Activated T-cell treated with anti-CD3 and anti-CD28 coated beads, Interleukin-2, amount 50 U/mL, for 4 hours (primary cell): ENCODE data around the gene TRIM14. TPM values are rescaled to one million over a fixed set of nuclear protein-coding genes. Genes with fewer than 3 reads are reported as not detected.

Experiments
- ATAC-seq, 2 donors: fragments of 200-7000 bp; cut with Tn5 transposase; one replicate each; pipeline ENCODE4 v1.10.0; 2021
- DNase-seq: peaks from one replicate; pipeline ENCODE4 v3.0.0-alpha.2; 2020
- H3K27me3 Mint-ChIP-seq: one replicate; pipeline ENCODE4 v1.8.0; 2021; ENCODE audit warnings: low read depth, mixed read lengths
- H3K36me3 Mint-ChIP-seq: one replicate; pipeline ENCODE4 v1.8.0; 2022; ENCODE audit warnings: mixed read lengths; ENCODE audit not compliant: insufficient read depth
- H3K4me1 Mint-ChIP-seq: one replicate; pipeline ENCODE4 v1.8.0; 2021; ENCODE audit warnings: low read depth, mixed read lengths
- H3K4me3 Mint-ChIP-seq: one replicate; pipeline ENCODE4 v1.8.0; 2021; ENCODE audit warnings: mild to moderate bottlenecking, moderate library complexity, mixed read lengths
- H3K9me3 Mint-ChIP-seq: one replicate; pipeline ENCODE4 v1.8.0; 2021; ENCODE audit warnings: mixed read lengths
- total RNA-seq, 3 donors: library from RNA; stranded (reverse); gene quantifications; one replicate each; pipeline ENCODE4 v1.2.1, GENCODE V29; 2021

TRIM14 gene
- total RNA-seq, 3 donors from 2014 or later, result 30.4 to 40.6 (median 32.5) TPM

DNA sequence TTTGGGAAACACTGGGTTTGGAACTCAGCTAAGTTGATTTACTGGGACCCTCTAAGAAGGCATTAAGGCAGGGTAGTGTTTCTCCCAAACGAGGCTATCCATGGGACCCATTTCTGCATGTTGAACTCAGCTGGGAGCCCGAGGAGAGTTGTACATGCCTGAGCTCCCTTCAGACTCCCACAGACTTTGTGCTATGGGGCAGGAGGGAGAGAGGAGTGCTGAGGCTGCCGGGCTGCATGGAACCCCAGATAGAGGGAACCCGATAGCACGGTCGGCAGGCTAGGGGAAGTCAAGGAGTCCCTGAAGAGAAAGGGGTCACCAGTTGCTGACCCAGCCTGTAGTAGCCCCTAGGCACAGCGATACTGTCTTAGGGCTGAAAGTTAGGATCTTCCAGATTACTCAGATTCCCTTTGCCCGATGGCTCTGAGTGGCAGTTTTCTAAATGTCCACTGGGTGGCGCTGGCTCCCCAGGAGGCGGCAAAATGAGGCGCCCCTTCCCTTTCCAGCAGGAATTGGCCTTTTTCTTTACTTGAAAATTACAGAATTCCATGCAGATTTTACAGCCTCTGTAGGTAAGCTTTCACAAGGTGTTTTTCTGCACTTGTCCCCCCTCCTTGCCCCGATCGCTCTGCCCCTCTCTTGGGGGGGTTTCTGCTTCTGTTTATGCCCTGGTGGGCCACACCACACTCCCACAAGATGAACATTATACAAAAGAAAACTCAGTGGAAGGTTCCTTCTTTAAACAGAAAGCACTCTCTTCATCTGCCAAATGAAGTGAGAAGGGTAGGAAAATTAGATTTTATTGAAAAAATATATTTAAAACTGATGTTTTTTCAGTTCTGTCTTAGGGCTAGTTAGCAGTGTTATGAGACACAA, 44.7 kb downstream of the TRIM14 start:
- Mint-ChIP-seq H3K36me3 (peaks cover 19% of the 10 kb centered on the region), H3K4me3 (no peak overlapping the region), H3K27me3 (no peaks in the 10 kb centered on the region), H3K4me1 (peaks cover 28% of the 10 kb centered on the region), H3K9me3 (no peaks in the 10 kb centered on the region)
- ATAC-seq (peak in 1 of 2 donors; percentile 36), DNase-seq (peak; percentile 60)

DNA sequence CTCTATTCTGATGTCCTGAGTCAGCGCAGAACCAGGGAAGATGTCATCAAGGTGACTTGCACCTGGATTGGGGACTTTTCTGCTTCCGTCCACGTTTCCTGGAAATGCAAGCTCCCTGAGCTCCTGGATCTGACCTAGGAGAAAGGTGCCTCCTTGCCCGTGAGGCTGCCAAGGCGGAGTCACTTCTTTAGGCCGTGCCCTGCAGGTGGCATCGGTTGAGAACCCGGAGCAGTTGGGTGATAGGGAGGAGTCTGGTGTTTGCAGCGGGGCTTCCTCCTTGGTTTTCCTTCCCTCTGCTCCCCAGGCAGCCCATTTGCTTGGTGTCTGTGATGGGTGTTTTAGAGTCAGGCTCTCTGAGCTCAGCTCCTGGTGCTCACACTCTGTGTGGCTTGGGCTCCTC, 47.3 kb downstream of the TRIM14 start:
- no peaks in the 10 kb centered on the region for H3K9me3 Mint-ChIP-seq
- H3K4me3 Mint-ChIP-seq, result no peak overlapping the region
- peaks cover 5% of the 10 kb centered on the region for H3K36me3 Mint-ChIP-seq
- H3K27me3 Mint-ChIP-seq, result no peaks in the 10 kb centered on the region
- no peak for DNase-seq
- no peak for ATAC-seq
- H3K4me1 Mint-ChIP-seq, result peaks cover 27% of the 10 kb centered on the region

DNA sequence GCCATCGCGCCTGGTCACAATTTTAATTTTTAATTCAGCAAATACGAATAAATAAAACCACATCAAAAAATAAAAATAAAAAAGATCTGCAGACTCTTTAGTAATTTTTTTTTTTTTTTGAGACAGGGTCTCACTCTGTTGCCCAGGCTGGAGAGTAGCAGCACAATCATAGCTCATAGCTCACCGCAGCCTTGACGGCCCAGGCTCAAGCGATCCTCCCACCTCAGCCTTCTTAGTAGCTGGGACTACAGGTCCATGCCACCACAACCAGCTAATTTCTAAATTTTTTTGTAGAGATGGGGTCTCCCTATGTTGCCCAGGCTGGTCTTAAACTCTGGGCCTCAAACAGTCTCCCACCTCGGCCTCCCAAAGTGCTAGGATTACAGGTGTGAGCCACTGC, 48.3 kb downstream of the TRIM14 start:
- Mint-ChIP-seq H3K27me3 (no peaks in the 10 kb centered on the region), H3K36me3 (peaks cover 15% of the 10 kb centered on the region), H3K9me3 (no peaks in the 10 kb centered on the region), H3K4me3 (no peak overlapping the region), H3K4me1 (peaks cover 17% of the 10 kb centered on the region)
- no peak for DNase-seq
- no peak for ATAC-seq

DNA sequence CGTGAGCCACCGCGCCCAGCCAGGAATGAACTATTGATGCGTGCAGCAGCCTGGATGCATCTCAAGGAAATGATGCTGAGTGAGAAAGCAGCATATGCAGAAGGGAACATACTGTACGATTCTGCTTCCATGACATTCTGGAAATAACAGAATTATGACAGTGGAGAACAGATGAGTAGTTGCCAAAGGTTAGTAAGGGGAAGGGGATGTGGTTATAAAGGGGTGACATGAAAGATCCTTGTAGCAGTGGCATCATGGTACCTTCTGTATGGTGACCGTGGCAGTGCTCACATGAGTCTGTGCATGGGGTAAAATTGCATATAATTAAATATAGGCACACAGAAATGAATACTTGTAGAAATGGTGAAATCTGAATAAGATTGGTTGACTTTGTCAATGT, 49.5 kb downstream of the TRIM14 start:
- Mint-ChIP-seq H3K27me3 (no peaks in the 10 kb centered on the region), H3K4me3 (no peak overlapping the region), H3K9me3 (no peaks in the 10 kb centered on the region), H3K36me3 (peaks cover 20% of the 10 kb centered on the region), H3K4me1 (peaks cover 5% of the 10 kb centered on the region)
- DNase-seq (no peak), ATAC-seq (no peak)

DNA sequence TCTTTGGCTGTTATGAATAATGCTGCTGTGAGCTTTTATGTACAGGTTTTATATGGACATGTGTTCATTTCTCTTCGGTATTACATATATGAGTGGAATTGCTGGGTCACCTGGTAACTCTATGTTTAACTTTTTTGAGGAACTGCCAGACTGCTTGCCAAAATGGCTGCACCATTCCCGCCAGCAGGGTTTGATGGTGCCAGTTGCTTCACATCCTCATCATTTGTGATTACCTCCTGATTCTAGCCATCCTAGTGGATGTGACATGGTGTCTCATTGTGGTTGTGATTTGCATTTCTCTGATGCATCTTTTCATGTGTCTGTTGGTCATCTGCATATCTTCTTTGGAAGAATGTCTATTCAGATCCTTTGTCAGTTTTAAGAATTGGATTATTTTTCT, 51.8 kb downstream of the TRIM14 start:
- no peak overlapping the region for H3K4me3 Mint-ChIP-seq

DNA sequence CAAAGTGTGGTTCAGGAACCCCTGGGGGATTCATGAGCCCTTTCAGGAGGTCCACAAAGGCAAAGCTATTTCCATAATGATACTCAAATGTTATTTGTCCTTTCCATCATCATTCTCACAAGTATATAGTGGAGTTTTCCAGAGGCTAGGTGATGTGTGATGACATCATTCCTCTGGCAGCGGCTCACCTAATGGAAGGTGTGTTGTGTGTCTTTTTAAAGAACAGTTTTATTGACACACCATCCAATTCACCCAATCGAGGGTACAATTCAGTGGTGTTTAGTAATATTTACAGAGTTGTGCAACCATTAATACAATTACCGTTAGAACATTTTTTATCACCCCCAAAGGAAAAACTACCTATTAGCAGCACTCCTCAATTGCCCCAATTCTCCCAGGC, 52.8 kb downstream of the TRIM14 start:
- no peak for ATAC-seq
- H3K27me3 Mint-ChIP-seq, result no peaks in the 10 kb centered on the region
- no peaks in the 10 kb centered on the region for H3K9me3 Mint-ChIP-seq
- DNase-seq, result no peak
- H3K36me3 Mint-ChIP-seq, result peaks cover 31% of the 10 kb centered on the region
- H3K4me3 Mint-ChIP-seq, result no peak overlapping the region
- peaks cover 5% of the 10 kb centered on the region for H3K4me1 Mint-ChIP-seq

More for the DNA sequence above, 51.8 kb downstream of the TRIM14 start:
- H3K27me3 Mint-ChIP-seq, result no peaks in the 10 kb centered on the region
- H3K4me1 Mint-ChIP-seq, result peaks cover 5% of the 10 kb centered on the region
- H3K36me3 Mint-ChIP-seq, result peaks cover 31% of the 10 kb centered on the region
- H3K9me3 Mint-ChIP-seq, result no peaks in the 10 kb centered on the region
- ATAC-seq (no peak), DNase-seq (no peak)

DNA sequence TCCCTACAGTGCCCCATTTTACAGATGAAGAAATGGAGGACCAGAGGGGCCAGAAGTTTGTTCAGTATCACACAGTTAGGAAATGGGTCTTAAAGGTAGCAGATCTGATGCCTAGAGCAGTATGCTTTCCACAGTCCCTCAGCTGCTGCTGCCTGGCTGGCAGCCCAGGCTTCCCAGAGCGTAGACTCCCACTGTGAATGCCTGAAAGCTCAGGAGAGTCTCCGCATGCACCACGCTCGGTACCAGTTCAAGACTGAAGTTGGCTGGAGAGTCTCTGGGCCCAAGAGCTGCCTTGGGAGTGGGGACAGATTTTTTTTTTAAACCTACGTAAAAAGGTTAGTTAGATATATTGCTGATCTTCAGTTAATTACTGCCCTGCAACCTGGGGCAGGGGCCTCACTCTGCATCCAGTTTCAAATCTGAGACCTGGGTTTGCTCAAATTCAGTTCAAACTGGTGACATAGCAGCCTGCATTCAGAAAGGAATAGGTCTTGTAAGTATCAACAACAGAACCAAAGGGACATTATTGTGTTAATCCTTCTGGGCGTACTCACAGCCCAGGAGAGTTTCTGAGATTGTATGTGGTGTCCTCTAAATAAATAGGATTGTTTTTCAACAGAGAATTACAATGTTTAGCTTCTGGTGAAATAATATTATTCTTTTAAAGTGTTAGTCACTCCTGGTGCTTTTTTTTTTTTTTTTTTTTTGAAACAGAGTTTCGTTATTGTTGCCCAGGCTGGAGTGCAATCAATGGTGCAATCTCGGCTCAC, 54.2 kb downstream of the TRIM14 start:
- no peaks in the 10 kb centered on the region for H3K27me3 Mint-ChIP-seq
- H3K9me3 Mint-ChIP-seq, result no peaks in the 10 kb centered on the region
- H3K4me1 Mint-ChIP-seq, result peaks cover 5% of the 10 kb centered on the region
- H3K4me3 Mint-ChIP-seq, result no peak overlapping the region
- no peak for ATAC-seq
- no peak for DNase-seq
- peaks cover 33% of the 10 kb centered on the region for H3K36me3 Mint-ChIP-seq

DNA sequence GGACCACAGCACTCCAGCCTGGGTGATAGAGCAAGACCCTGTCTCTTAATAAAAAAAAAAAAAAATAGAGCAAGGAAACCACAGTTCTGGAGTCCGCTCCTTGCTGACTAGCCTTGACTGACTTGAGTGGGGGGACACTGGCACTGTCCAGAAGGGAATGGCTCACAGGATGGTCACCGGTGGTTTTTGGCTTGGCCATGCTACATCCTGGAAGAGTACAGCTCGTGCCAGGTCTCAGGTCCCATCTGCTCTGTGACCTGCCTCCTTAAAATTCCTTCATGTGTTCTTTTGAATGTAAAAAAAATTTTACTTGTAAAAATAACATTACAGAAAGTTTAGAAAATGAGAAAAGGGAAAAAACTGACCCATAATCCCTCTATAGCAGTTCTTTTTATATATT, 56.9 kb downstream of the TRIM14 start:
- Mint-ChIP-seq H3K4me1 (peaks cover 16% of the 10 kb centered on the region), H3K36me3 (peaks cover 29% of the 10 kb centered on the region), H3K9me3 (no peaks in the 10 kb centered on the region), H3K4me3 (no peak overlapping the region), H3K27me3 (no peaks in the 10 kb centered on the region)
- no peak for DNase-seq
- ATAC-seq, result no peak

DNA sequence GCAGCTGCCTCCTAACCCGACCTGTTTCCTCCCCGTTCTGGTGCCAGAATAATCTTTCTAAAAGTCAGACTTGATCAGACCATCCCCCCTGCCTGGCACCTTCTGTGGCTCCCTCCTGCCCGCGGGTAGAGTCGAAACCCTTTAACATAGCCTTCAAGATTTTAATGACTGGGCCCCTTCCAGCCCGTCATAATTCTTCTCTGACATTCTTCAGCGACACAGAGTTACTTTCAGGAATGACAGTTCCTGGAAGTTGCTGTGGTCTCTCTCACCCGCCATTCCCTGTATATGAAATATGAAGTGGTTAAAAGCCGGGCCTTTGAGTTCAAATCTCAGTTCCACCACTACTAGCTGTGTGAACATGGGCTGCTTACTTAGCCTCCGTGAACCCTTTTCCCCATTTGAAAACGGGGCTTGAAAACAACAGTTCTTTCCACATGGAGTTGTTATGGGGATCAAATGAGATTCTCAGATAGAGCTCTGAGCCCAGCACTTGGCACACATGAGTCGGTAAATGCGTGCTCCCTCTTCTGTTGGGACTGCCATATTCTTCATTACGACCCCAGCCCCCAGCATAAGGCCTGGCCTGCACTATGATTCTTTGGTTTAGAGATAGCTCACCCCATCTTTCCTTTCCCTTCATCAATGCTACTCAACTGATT, 61.8 kb downstream of the TRIM14 start:
- peaks cover 8% of the 10 kb centered on the region for H3K36me3 Mint-ChIP-seq
- no peaks in the 10 kb centered on the region for H3K27me3 Mint-ChIP-seq
- no peak for DNase-seq
- no peak for ATAC-seq
- peak overlapping the region; percentile 96 for H3K4me3 Mint-ChIP-seq
- H3K4me1 Mint-ChIP-seq, result peaks cover 21% of the 10 kb centered on the region
- H3K9me3 Mint-ChIP-seq, result no peaks in the 10 kb centered on the region

DNA sequence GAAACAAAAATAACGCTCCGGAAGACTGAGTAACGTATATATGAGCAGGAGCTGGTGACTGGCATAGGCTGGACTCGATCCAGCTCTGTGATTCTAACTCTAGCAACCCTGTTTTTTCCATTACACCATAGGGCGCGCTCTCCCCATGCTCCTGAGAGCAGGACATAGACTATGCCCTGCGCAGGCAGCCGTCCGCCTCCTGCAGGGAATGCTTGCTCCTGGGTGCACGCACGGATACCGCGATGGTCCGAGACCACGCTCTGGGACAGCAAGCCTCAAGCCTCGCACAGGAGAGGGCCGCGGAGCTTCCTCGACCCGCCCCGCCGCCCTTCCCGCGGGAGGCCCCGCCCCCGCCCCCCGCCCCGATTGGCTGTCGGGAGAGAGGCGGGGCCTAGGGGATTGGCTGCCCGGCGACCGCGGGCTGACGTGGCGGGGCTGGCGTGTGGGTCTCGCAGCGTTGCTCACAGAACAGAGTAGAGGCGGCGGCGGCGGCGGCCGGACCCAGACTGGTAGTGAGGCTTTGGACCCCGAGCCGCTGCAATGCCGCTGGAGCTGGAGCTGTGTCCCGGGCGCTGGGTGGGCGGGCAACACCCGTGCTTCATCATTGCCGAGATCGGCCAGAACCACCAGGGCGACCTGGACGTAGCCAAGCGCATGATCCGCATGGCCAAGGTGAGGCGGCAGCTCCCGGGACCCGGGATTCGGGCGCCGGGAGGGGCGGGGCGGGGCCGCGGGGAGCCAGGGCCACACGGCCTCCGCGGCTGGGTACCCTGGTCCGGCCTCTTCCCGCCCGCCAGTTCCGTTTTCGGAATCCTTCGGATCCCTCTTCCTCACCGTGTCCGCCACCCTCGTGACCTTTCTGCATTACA, 62.5 kb downstream of the TRIM14 start, which contains the start of gene NANS:
TSS of gene NANS (plus strand) at position 464 of the 869 bp plus-strand sequence. CDS start at position 541, 77 bp downstream.
- Mint-ChIP-seq H3K36me3 (peaks cover 6% of the 10 kb centered on the region), H3K27me3 (no peaks in the 10 kb centered on the region), H3K4me1 (peaks cover 21% of the 10 kb centered on the region), H3K9me3 (no peaks in the 10 kb centered on the region), H3K4me3 (peak within 1 kb of the TSS; percentile 96)
- DNase-seq (peak; percentile 90), ATAC-seq (peak; percentile 97 to 98)

DNA sequence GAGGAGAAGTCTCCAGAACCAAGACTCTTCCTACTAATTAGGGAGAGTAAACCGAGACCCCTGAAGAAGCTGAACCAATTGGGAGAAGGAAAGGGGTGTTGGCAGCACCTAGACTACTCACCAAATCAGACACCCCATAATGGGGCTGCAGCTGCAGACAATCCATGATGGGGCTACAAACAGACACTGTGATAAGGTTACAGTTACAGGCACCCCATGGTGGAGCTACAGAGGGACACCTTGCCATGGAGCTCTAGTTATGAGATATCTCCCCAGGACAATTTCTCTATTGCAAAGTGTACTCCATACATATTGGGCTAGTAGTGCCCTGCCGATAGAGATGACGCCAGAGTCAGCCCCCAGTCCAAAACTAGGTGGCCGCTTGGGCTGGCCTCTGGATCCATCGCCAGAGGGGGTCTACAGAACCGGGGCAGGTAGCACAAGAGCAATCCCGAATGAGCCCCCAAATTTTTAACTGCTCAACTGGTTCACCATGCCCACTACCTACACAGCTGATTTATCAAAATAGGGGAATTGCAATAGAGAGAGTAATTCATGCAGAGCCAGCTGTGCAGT, 64.6 kb downstream of the TRIM14 start:
- Mint-ChIP-seq H3K27me3 (no peaks in the 10 kb centered on the region), H3K4me3 (no peak overlapping the region), H3K36me3 (peaks cover 3% of the 10 kb centered on the region), H3K9me3 (no peaks in the 10 kb centered on the region), H3K4me1 (peaks cover 18% of the 10 kb centered on the region)
- ATAC-seq (no peak), DNase-seq (no peak)

DNA sequence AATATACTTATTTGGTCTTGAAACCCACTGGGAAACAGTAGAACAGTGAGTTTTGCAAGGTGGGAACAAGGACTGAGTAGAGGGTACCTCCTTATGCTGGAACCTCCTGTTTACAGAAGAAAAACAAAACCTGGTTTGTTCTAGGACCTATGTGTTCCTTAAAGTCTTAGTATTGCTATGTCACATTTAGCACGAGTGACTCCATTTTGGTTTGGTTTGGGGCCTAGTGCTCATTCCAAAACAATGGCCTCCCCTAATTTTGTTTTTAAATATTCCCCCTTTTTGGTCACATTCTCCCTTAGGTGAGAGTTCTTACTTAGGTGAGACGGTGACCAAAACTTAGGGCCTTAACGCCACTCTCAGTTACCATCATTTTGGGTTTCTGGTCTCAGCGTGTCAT, 68.7 kb downstream of the TRIM14 start:
- ATAC-seq, result no peak
- peaks cover 10% of the 10 kb centered on the region for H3K36me3 Mint-ChIP-seq
- DNase-seq, result no peak
- H3K9me3 Mint-ChIP-seq, result no peaks in the 10 kb centered on the region
- H3K4me3 Mint-ChIP-seq, result no peak overlapping the region
- H3K27me3 Mint-ChIP-seq, result no peaks in the 10 kb centered on the region
- H3K4me1 Mint-ChIP-seq, result peaks cover 13% of the 10 kb centered on the region

DNA sequence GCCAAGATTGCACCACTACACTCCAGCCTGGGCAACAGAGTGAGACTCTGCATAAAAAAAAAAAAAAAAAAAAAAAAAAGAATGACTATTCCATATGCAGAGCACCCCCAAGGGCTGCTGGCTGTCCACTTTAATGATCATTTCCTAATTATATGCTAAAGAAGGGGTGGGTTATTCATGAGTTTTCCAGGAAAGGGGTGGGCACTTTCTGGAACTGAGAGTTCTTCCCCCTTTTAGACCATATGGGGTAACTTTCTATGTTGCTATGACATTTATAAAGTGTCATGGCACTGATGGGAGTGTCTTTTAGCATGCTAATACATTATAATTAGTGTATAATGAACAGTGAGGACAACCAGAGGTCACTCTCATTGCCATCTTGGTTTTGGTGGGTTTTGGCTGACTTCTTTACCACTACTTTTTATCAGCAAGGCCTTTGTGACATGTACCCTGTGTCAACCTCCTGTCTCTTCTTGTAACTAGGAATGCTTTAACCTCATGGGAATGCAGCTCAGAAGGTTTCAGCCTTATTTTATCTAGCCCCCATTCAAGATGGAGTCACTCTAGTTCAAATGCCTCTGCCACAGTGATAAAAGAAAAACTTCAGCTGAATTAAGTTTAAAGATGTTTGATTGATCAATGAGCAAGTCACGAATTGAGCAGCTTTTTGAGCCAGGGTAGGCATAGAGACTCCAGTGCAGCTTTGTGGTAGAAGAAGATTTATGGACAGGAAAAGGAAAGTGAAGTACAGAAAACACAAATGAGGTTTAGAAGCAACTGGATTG, 69.5 kb downstream of the TRIM14 start:
- H3K27me3 Mint-ChIP-seq, result no peaks in the 10 kb centered on the region

More for the DNA sequence above, 69.5 kb downstream of the TRIM14 start:
- Mint-ChIP-seq H3K4me3 (no peak overlapping the region), H3K36me3 (peaks cover 10% of the 10 kb centered on the region), H3K9me3 (no peaks in the 10 kb centered on the region), H3K4me1 (peaks cover 18% of the 10 kb centered on the region)
- DNase-seq (no peak), ATAC-seq (no peak)
